Measurements from ENCODE around the gene PTPRN2. TPM values are rescaled to one million over a fixed set of nuclear protein-coding genes. Genes with fewer than 3 reads are reported as not detected.

PTPRN2 gene
- total RNA-seq, 1 donor from 2014 or later: 11.4 TPM

- Mint-ChIP-seq H3K27ac (no peak overlapping the region), H3K9me3 (ENCODE audit: low read depth) (peaks cover 16% of the 10 kb centered on the region), H3K36me3 (ENCODE audit: insufficient read depth) (no peaks in the 10 kb centered on the region), H3K4me1 (ENCODE audit: low read depth) (no peaks in the 10 kb centered on the region), H3K4me3 (ENCODE audit: low read depth) (no peak overlapping the region), H3K27me3 (peaks cover 22% of the 10 kb centered on the region)
- DNase-seq (ENCODE audit: low spot score, unreplicated experiment): no peak
- TF ChIP-seq CTCF (IDR thresholded peaks at IDR 0.05; ENCODE audit: unreplicated experiment): no peak
Measured at GRCh38 chr7:158384746-158385145, 202.9 kb downstream of the PTPRN2 start.

- Mint-ChIP-seq H3K4me3 (ENCODE audit: low read depth) (no peak overlapping the region), H3K9me3 (ENCODE audit: low read depth) (peaks cover 22% of the 10 kb centered on the region), H3K27me3 (peaks cover 22% of the 10 kb centered on the region), H3K4me1 (ENCODE audit: low read depth) (no peaks in the 10 kb centered on the region), H3K36me3 (ENCODE audit: insufficient read depth) (no peaks in the 10 kb centered on the region), H3K27ac (no peak overlapping the region)
- TF ChIP-seq CTCF (IDR thresholded peaks at IDR 0.05; ENCODE audit: unreplicated experiment): no peak
- DNase-seq (ENCODE audit: low spot score, unreplicated experiment): no peak
Measured at GRCh38 chr7:158383665-158384064, 204.0 kb downstream of the PTPRN2 start.

GRCh38 chr7:158382363-158383254 lies 205.0 kb downstream of the PTPRN2 start:
- no peak for TF ChIP-seq CTCF (IDR thresholded peaks at IDR 0.05; ENCODE audit: unreplicated experiment)
- Mint-ChIP-seq H3K9me3 (ENCODE audit: low read depth) (peaks cover 22% of the 10 kb centered on the region), H3K27ac (no peak overlapping the region), H3K4me3 (ENCODE audit: low read depth) (no peak overlapping the region), H3K27me3 (peaks cover 15% of the 10 kb centered on the region), H3K4me1 (ENCODE audit: low read depth) (peaks cover 1% of the 10 kb centered on the region), H3K36me3 (ENCODE audit: insufficient read depth) (no peaks in the 10 kb centered on the region)
- DNase-seq (ENCODE audit: low spot score, unreplicated experiment): no peak

GRCh38 chr7:158381956-158382355 lies 205.7 kb downstream of the PTPRN2 start:
- Mint-ChIP-seq H3K4me3 (ENCODE audit: low read depth) (no peak overlapping the region), H3K27me3 (peaks cover 15% of the 10 kb centered on the region), H3K36me3 (ENCODE audit: insufficient read depth) (no peaks in the 10 kb centered on the region), H3K4me1 (ENCODE audit: low read depth) (peaks cover 2% of the 10 kb centered on the region), H3K9me3 (ENCODE audit: low read depth) (peaks cover 22% of the 10 kb centered on the region), H3K27ac (no peak overlapping the region)
- TF ChIP-seq CTCF (IDR thresholded peaks at IDR 0.05; ENCODE audit: unreplicated experiment): no peak
- no peak for DNase-seq (ENCODE audit: low spot score, unreplicated experiment)

- no peak for DNase-seq (ENCODE audit: low spot score, unreplicated experiment)
- Mint-ChIP-seq H3K4me1 (ENCODE audit: low read depth) (peaks cover 2% of the 10 kb centered on the region), H3K4me3 (ENCODE audit: low read depth) (no peak overlapping the region), H3K27ac (no peak overlapping the region), H3K27me3 (peaks cover 10% of the 10 kb centered on the region), H3K36me3 (ENCODE audit: insufficient read depth) (no peaks in the 10 kb centered on the region), H3K9me3 (ENCODE audit: low read depth) (peaks cover 22% of the 10 kb centered on the region)
- TF ChIP-seq CTCF (IDR thresholded peaks at IDR 0.05; ENCODE audit: unreplicated experiment): no peak
Measured at GRCh38 chr7:158378978-158379377, 208.6 kb downstream of the PTPRN2 start.
